IMR-90 (cell line): ENCODE data around the gene RASSF8. TPM values are rescaled to one million over a fixed set of nuclear protein-coding genes. Genes with fewer than 3 reads are reported as not detected.

ENCODE experiments used
- ATAC-seq: fragments of 200-7000 bp; cut with Tn5 transposase; 2 replicates; pipeline ENCODE4 v1.9.1; 2020; ENCODE audit warnings: low read depth, mild to moderate bottlenecking, moderate library complexity
- BruUV-seq: library from RNA; stranded (reverse); fragments of 400-500 nt; replicated peaks from 2 replicates; lab custom pipeline; 2021; lab: Mats Ljungman, UMichigan
- CTCF ChIA-PET: fragments of 300-600 bp; formaldehyde crosslinking; extraction: SDS; loops from one replicate; lab custom pipeline; 2021; ENCODE audit warnings: antibody characterized with exemption; lab: Yijun Ruan, JAX
- POLR2A ChIA-PET: fragments of 300-600 bp; sonication (Branson Sonifier 250); formaldehyde crosslinking; loops from one replicate; lab custom pipeline; 2022; ENCODE audit warnings: antibody characterized with exemption; ENCODE audit not compliant: unreplicated experiment; lab: Charles Lee
- DNase-seq: peaks from one replicate; pipeline ENCODE4 v3.0.0; 2013
- H2AFZ ChIP-seq: replicated peaks from 2 replicates; pipeline ENCODE3; 2013; ENCODE audit warnings: low read length, mild to moderate bottlenecking; ENCODE audit not compliant: poor library complexity
- H2AK5ac ChIP-seq: 2 replicates; pipeline ENCODE4 v1.6.1; 2013; ENCODE audit warnings: low read depth, low read length, inconsistent platforms
- H2AK9ac ChIP-seq: replicated peaks from 2 replicates; pipeline ENCODE3; 2013; ENCODE audit warnings: mild to moderate bottlenecking, low read depth, low read length, moderate library complexity; ENCODE audit not compliant: poor library complexity
- H2BK120ac ChIP-seq: 2 replicates; pipeline ENCODE4 v1.6.1; 2013; ENCODE audit warnings: low read depth, low read length, inconsistent platforms
- H2BK15ac ChIP-seq: 3 replicates; pipeline ENCODE4 v1.6.1; 2013; ENCODE audit warnings: low read depth, low read length, inconsistent platforms
- H2BK20ac ChIP-seq: 2 replicates; pipeline ENCODE4 v1.6.1; 2013; ENCODE audit warnings: low read depth, mild to moderate bottlenecking, inconsistent platforms, low read length, moderate library complexity
- H2BK5ac ChIP-seq: 2 replicates; pipeline ENCODE4 v1.6.1; 2013; ENCODE audit warnings: mild to moderate bottlenecking, low read depth, low read length, inconsistent platforms; ENCODE audit not compliant: poor library complexity, severe bottlenecking
- H3K14ac ChIP-seq: replicated peaks from 2 replicates; pipeline ENCODE4 v1.6.1; 2013; ENCODE audit warnings: low read depth, low read length, inconsistent platforms
- H3K18ac ChIP-seq: 2 replicates; pipeline ENCODE4 v1.6.1; 2013; ENCODE audit warnings: low read depth, low read length, control low read depth
- H3K23ac ChIP-seq: 2 replicates; pipeline ENCODE4 v1.6.1; 2013; ENCODE audit warnings: low read depth, low read length, inconsistent platforms
- H3K27ac ChIP-seq: 2 replicates; pipeline ENCODE4 v1.5.1; 2013; ENCODE audit warnings: mild to moderate bottlenecking, control low read depth, low read length; ENCODE audit not compliant: insufficient read depth
- H3K27me3 ChIP-seq: 2 replicates; pipeline ENCODE4 v1.6.1; 2013; ENCODE audit warnings: low read length; ENCODE audit not compliant: control insufficient read depth, insufficient read depth
- H3K36me3 ChIP-seq: 2 replicates; pipeline ENCODE4 v1.6.1; 2013; ENCODE audit warnings: low read length, mixed read lengths; ENCODE audit not compliant: control insufficient read depth, insufficient read depth
- H3K4ac ChIP-seq: 2 replicates; pipeline ENCODE4 v1.6.1; 2013; ENCODE audit warnings: low read depth, low read length, inconsistent platforms
- H3K4me1 ChIP-seq: 2 replicates; pipeline ENCODE4 v1.6.1; 2013; ENCODE audit warnings: low read length, mixed read lengths; ENCODE audit not compliant: control insufficient read depth, insufficient read depth
- H3K4me2 ChIP-seq: 2 replicates; pipeline ENCODE4 v1.6.1; 2013; ENCODE audit warnings: low read depth, mild to moderate bottlenecking, control low read depth, low read length, moderate library complexity
- H3K4me3 ChIP-seq: 2 replicates; pipeline ENCODE4 v1.5.1; 2013; ENCODE audit warnings: low read depth, mild to moderate bottlenecking, control low read depth, low read length, moderate library complexity; ENCODE audit not compliant: insufficient read depth
- H3K56ac ChIP-seq: 2 replicates; pipeline ENCODE4 v1.6.1; 2013; ENCODE audit warnings: low read length, inconsistent platforms; ENCODE audit not compliant: insufficient read depth; ENCODE audit errors: extremely low read depth
- H3K79me1 ChIP-seq, 2 experiments: 2 replicates each; pipeline ENCODE4 v1.6.1; 2013; ENCODE audit warnings: low read length in 2 of 2, inconsistent platforms in 1 of 2, low read depth in 1 of 2
- H3K9ac ChIP-seq: 2 replicates; pipeline ENCODE4 v1.6.1; 2013; ENCODE audit warnings: low read depth, low read length, control low read depth
- H3K9me1 ChIP-seq: 2 replicates; pipeline ENCODE4 v1.6.1; 2013; ENCODE audit warnings: low read length, inconsistent platforms; ENCODE audit not compliant: insufficient read depth
- H3K9me3 ChIP-seq: 2 replicates; pipeline ENCODE4 v1.6.1; 2013; ENCODE audit warnings: low read length; ENCODE audit not compliant: control insufficient read depth, insufficient read depth
- H4K20me1 ChIP-seq: 2 replicates; pipeline ENCODE4 v1.6.1; 2013; ENCODE audit warnings: low read length, inconsistent platforms; ENCODE audit not compliant: insufficient read depth
- H4K5ac ChIP-seq: 2 replicates; pipeline ENCODE4 v1.6.1; 2013; ENCODE audit warnings: mild to moderate bottlenecking, low read depth, low read length, control low read depth
- H4K8ac ChIP-seq, 2 experiments: 2 replicates each; pipeline ENCODE4 v1.6.1; 2013; ENCODE audit warnings: low read depth in 2 of 2, low read length in 2 of 2, control low read depth in 1 of 2, inconsistent platforms in 1 of 2
- H4K91ac ChIP-seq: 2 replicates; pipeline ENCODE4 v1.6.1; 2013; ENCODE audit warnings: low read depth, low read length, inconsistent platforms; ENCODE audit not compliant: insufficient read depth
- CEBPB ChIP-seq: IDR thresholded peaks from 2 replicates; pipeline ENCODE4 v1.6.1; 2012; ENCODE audit warnings: low read depth, low read length, improper control_type of control experiment
- CHD1 ChIP-seq: IDR thresholded peaks from 2 replicates; pipeline ENCODE4 v1.6.1; 2012; ENCODE audit warnings: low read depth, low read length, improper control_type of control experiment
- CTCF ChIP-seq: conservative IDR thresholded peaks from 2 replicates; pipeline ENCODE4 v1.5.1; 2012; ENCODE audit warnings: mild to moderate bottlenecking, low read depth, low read length, improper control_type of control experiment
- ELK1 ChIP-seq: fragments of 150-350 bp; IDR thresholded peaks from 2 replicates; pipeline ENCODE4 v1.6.1; 2016; ENCODE audit warnings: low read depth, mild to moderate bottlenecking, low read length, moderate library complexity, borderline replicate concordance
- FOS ChIP-seq: fragments of 150-350 bp; IDR thresholded peaks from 2 replicates; pipeline ENCODE4 v1.6.1; 2016; ENCODE audit warnings: low read depth, low read length
- MAFK ChIP-seq: IDR thresholded peaks from 2 replicates; pipeline ENCODE4 v1.6.1; 2012; ENCODE audit warnings: low read depth, low read length, improper control_type of control experiment
- MAZ ChIP-seq: IDR thresholded peaks from 2 replicates; pipeline ENCODE4 v1.6.1; 2012; ENCODE audit warnings: low read depth, mild to moderate bottlenecking, low read length, improper control_type of control experiment, moderate library complexity, borderline replicate concordance
- MXI1 ChIP-seq: IDR thresholded peaks from 2 replicates; pipeline ENCODE4 v1.6.1; 2012; ENCODE audit warnings: low read depth, mild to moderate bottlenecking, low read length, moderate library complexity, borderline replicate concordance
- POLR2A ChIP-seq: IDR thresholded peaks from 2 replicates; pipeline ENCODE4 v1.6.1; 2012; ENCODE audit warnings: mild to moderate bottlenecking, low read depth, low read length
- RAD21 ChIP-seq: IDR thresholded peaks from 2 replicates; pipeline ENCODE4 v1.6.1; 2012; ENCODE audit warnings: low read length, improper control_type of control experiment
- RCOR1 ChIP-seq: IDR thresholded peaks from 2 replicates; pipeline ENCODE4 v1.6.1; 2012; ENCODE audit warnings: mild to moderate bottlenecking, low read length, improper control_type of control experiment; ENCODE audit not compliant: insufficient replicate concordance
- RFX5 ChIP-seq: IDR thresholded peaks from 2 replicates; pipeline ENCODE4 v1.8.0; 2012; ENCODE audit warnings: low read depth, mild to moderate bottlenecking, low read length, moderate library complexity
- SMC3 ChIP-seq: fragments of 150-350 bp; IDR thresholded peaks from 2 replicates; pipeline ENCODE4 v1.6.1; 2016; ENCODE audit warnings: low read depth, mild to moderate bottlenecking, antibody characterized with exemption, low read length, moderate library complexity
- USF2 ChIP-seq: fragments of 150-350 bp; IDR thresholded peaks from 2 replicates; pipeline ENCODE4 v1.6.1; 2017; ENCODE audit warnings: mild to moderate bottlenecking, antibody characterized with exemption, low read length, low read depth
- WGBS, 2 experiments: methylation state at CpG; one replicate each; pipeline versions ENCODE4 v1.1.5 to v1.1.7; 2013; ENCODE audit warnings: missing lambda C conversion rate in 2 of 2; ENCODE audit not compliant: insufficient read length in 1 of 2; ENCODE audit errors: extremely low coverage in 2 of 2; 5-methylcytosine and 5-hydroxymethylcytosine counted together
- dilution Hi-C: fragments of 300-500 bp; cut with HindIII; formaldehyde crosslinking; loops from one replicate; pipeline ENCODE4 v1.14.3; 2018; ENCODE audit warnings: low sequenced_read_pairs; ENCODE audit not compliant: unreplicated experiment
- in situ Hi-C: fragments of 300-500 bp; cut with MboI; formaldehyde crosslinking; loops from 3 replicates; pipeline ENCODE4 v1.14.3; 2019; ENCODE audit warnings: low sequenced_read_pairs, inconsistent platforms, mixed read lengths
- intact Hi-C: fragments of 100-400 bp; cut with micrococcal nuclease; formaldehyde crosslinking; loops from 2 replicates; pipeline ENCODE4 v1.10.0; 2022
- polyA plus RNA-seq, 3 experiments: library from polyadenylated mRNA; depleted of rRNA; stranded (reverse); fragments of >200 nt; gene quantifications; 2 replicates each; pipeline ENCODE4 v1.2.3, GENCODE V29; 2012; ENCODE audit warnings: low replicate concordance in 1 of 3
- total RNA-seq: library from RNA; depleted of rRNA; stranded (reverse); fragments of >200 nt; gene quantifications from 2 replicates; pipeline ENCODE4 v1.2.3, GENCODE V29; 2012

RASSF8 gene
- total and polyA plus RNA-seq, 2 of the 4 experiments (the other 2 are of a cell fraction): 10.8 to 50.5 TPM

- intact Hi-C loops: loop anchor here (5.0 to 10.0 kb wide), 2 partner anchors 655 to 792 kb away; no protein-coding TSS in a partner anchor
Observed at GRCh38 chr12:26092346-26093105, 134.0 kb downstream of the RASSF8 start.

More at GRCh38 chr12:26092346-26093105, 134.0 kb downstream of the RASSF8 start:
- Histone ChIP-seq H4K91ac (no peak overlapping the region), H3K9ac (no peak overlapping the region; the same call in 1 of the 2 replicates), H2AK9ac (no peak overlapping the region), H3K4me1 (peaks cover 4% of the 10 kb centered on the region; the same call in 1 of the 2 replicates), H4K20me1 (no peaks in the 10 kb centered on the region), H3K23ac (no peak overlapping the region), H2BK15ac (no peak overlapping the region), H3K4me3 (no peak overlapping the region), H3K9me3 (no peaks in the 10 kb centered on the region), H2BK120ac (no peak overlapping the region), H3K27ac (no peak overlapping the region), H4K5ac (no peak overlapping the region), H2AFZ (no peak overlapping the region), H4K8ac (no peak overlapping the region), H2BK20ac (0 out of 2 replicates have a peak overlapping the region, but pooled peaks have one; percentile 10), H3K56ac (no peak overlapping the region), H3K27me3 (no peaks in the 10 kb centered on the region), H3K14ac (no peak overlapping the region), H3K18ac (no peak overlapping the region), H3K36me3 (no peaks in the 10 kb centered on the region), H2AK5ac (no peak overlapping the region), H3K4ac (no peak overlapping the region), H3K9me1 (peaks cover 3% of the 10 kb centered on the region), H2BK5ac (no peak overlapping the region), H3K4me2 (no peak overlapping the region), H3K79me1 (no peaks in the 10 kb centered on the region)
- BruUV-seq: no TSS peak
- ChIA-PET POLR2A (no interaction called here), CTCF (interaction anchor here (0.5 to 0.6 kb wide), 2 partner anchors 36 to 181 kb away, joined by 3 read pairs; no protein-coding TSS in a partner anchor)
- DNase-seq (peak; percentile 46), ATAC-seq (no peak)
- TF ChIP-seq USF2 (no peak), CHD1 (no peak), CTCF (no peak), POLR2A (no peak), RCOR1 (no peak), MXI1 (no peak), RAD21 (no peak), RFX5 (no peak), MAZ (no peak), MAFK (no peak), FOS (no peak), ELK1 (no peak), SMC3 (no peak), CEBPB (no peak)
- in situ Hi-C loops: no loop called here
- WGBS, 2 experiments: no CpG with 5 or more reads among the region's 4 CpGs
- dilution Hi-C loops: no loop called here
